NCI-H2107 (cell line): ENCODE results near the gene STEAP2.

Experiments
- DNase-seq: peaks from one replicate; lab custom pipeline; 2025; lab: John Stamatoyannopoulos, UW

Gene STEAP2

GRCh38 chr7:90192876-90193750, 18.4 kb upstream of the STEAP2 start:
- no peak for DNase-seq

GRCh38 chr7:90194911-90195809, 16.4 kb upstream of the STEAP2 start:
- no peak for DNase-seq

GRCh38 chr7:90201500-90202195, 9.9 kb upstream of the STEAP2 start:
- DNase-seq, result no peak

DNA sequence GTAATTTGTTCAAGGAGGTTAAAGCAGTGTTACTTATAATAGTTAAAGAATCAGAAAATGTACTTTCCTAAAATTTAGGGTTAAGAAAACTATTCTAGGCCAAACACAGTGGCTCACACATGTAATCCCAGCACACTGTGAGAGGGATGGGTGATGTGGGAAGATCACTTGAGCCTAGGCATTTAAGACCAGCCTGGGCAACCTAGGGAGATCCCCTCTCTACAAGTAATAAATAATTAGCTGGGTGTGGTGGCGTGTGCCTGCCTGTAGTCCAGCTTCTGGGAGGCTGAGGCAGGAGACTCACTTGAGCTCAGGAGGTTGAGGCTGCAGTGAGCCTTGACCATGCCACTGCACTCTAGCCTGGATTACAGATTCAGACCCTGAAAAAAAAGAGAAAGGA, 3.6 kb upstream of the STEAP2 start:
- DNase-seq, result no peak

DNA sequence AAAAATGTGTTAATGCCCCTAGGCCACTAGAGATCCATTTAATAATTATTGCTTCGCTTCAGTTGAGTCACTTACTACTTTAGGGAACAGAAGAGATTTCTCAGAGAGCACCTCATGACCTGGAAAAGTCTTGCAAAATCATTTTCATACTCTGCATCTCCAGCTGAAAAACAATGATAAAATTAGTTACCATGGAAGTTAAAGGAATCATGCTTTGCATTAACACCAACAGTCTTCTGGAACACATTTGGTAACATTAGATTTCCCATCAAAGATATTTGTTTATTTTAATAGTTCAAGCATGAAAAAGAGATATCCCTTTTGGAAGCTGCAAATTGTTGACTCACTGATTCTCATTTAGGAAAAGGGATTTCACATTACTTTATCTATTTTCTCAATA, 1.8 kb upstream of the STEAP2 start:
- no peak for DNase-seq

- DNase-seq, result no peak
These were observed 1.1 kb upstream of the STEAP2 start for GRCh38 chr7:90210475-90210874.

- DNase-seq, result no peak
These were observed 559 bp upstream of the STEAP2 start for GRCh38 chr7:90210981-90211380.

- DNase-seq, result no peak
These were observed 582 bp downstream of the STEAP2 start for GRCh38 chr7:90212149-90212495.

DNA sequence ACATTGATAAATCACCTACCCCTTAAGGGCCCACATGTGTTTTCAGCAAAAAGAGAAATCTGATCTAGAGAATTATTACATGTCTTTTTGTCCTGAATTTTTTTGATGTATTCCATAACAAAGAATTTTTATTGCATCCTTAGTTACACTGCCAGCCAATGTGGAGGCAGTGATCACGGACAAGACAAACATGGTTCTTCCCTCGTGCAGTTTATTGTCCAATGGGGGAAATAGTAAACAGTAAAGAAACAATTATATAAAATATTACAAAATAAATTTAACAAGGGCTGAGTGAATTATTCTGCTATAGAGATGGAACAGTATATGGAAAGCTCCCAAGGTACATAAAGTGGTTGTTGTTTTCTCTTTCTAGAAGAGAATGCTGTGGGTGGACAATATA, 2.0 kb downstream of the STEAP2 start:
- no peak for DNase-seq

- DNase-seq, result no peak
These were observed 4.6 kb downstream of the STEAP2 start for GRCh38 chr7:90216080-90216674.

- no peak for DNase-seq
These were observed 5.2 kb downstream of the STEAP2 start for GRCh38 chr7:90216771-90217170.

GRCh38 chr7:90222390-90222789, 10.8 kb downstream of the STEAP2 start:
- DNase-seq, result no peak

- DNase-seq, result no peak
These were observed 11.5 kb downstream of the STEAP2 start for GRCh38 chr7:90222811-90223725.

DNA sequence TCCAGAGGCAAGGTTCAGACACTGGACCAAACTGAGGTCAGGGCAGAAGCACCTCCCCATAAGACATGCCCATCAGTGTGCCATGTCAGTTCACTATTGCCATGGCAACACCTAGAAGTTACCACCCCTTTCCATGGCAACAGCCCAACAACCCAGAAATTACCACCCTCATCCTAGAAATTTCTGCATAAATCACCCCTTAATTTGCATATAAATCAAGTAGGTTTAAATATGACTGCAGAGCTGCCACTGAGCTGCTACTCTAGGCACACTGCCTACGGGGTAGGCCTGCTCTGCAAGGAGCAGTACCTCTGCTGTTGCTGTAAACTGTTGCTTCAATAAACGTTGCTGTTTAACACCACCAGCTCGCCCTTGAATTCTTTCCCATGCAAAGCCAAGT, 12.7 kb downstream of the STEAP2 start:
- DNase-seq, result no peak

GRCh38 chr7:90225181-90225580, 13.6 kb downstream of the STEAP2 start:
- DNase-seq, result no peak

- DNase-seq, result no peak
These were observed 14.1 kb downstream of the STEAP2 start for GRCh38 chr7:90225601-90226000.

GRCh38 chr7:90227259-90227658, 15.7 kb downstream of the STEAP2 start:
- no peak for DNase-seq

GRCh38 chr7:90229682-90230081, 18.1 kb downstream of the STEAP2 start:
- no peak for DNase-seq

DNA sequence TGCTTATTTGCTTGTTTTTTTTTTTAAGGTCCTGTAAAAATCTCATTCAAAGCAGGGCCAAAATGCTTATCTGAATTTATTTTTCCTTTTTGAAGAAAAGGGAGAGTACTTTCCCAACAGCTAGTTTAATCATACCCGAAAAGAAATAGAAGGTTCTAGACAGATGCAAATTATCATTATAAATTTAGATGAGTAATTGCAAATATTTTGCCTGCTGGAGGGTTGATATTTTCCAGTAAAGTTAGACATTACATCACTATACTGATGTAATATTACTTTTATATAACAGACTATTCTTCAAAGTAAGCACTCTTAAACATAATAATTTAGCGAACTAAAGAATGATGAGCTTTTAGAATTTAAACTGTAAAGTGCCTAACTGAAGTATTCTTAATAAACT, 19.3 kb downstream of the STEAP2 start:
- DNase-seq, result no peak

DNA sequence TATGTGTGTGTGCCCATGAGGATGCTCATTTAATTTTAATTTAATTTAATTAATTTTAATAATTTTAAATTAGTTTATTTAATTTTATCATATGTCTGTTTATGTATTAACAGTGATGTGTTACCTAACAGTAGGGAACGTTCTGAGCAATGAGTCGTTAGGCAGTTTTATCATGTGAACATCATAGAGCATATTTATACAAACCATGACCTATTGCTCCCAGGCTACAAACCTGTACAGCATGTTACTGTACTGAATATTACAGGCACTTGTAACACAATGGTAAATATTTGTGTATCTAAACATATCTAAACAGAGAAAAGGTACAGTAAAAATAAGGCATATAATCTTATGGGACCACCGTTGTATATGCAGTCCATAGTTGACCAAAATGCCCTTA, 19.8 kb downstream of the STEAP2 start:
- DNase-seq, result no peak

DNA sequence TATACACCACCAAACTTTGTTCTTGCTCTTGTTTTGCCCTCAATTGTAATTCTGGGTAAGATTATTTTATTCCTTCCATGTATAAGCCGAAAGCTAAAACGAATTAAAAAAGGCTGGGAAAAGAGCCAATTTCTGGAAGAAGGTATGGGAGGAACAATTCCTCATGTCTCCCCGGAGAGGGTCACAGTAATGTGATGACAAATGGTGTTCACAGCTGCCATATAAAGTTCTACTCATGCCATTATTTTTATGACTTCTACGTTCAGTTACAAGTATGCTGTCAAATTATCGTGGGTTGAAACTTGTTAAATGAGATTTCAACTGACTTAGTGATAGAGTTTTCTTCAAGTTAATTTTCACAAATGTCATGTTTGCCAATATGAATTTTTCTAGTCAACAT, 20.9 kb downstream of the STEAP2 start:
- no peak for DNase-seq
